SK-N-SH treated with all-trans-retinoic acid at 6 μM for 48 hours (cell line): ENCODE data around the gene MITD1.

ENCODE experiments used
- BACH2 ChIP-seq: fragments of 250-450 bp; sonication (Bioruptor Pico); IDR thresholded peaks from 2 replicates; pipeline ENCODE4 v1.9.0; 2021; ENCODE audit warnings: mild to moderate bottlenecking, borderline replicate concordance
- PATZ1 ChIP-seq: fragments of 250-450 bp; sonication (Bioruptor Pico); IDR thresholded peaks from 2 replicates; pipeline ENCODE4 v1.8.0; 2020; ENCODE audit warnings: mild to moderate bottlenecking, moderate library complexity, borderline replicate concordance
- POU6F1 ChIP-seq: fragments of 250-450 bp; sonication (Bioruptor Pico); IDR thresholded peaks from 2 replicates; pipeline ENCODE4 v1.8.0; 2021; ENCODE audit warnings: low read depth, mild to moderate bottlenecking, moderate library complexity, borderline replicate concordance

GRCh38 chr2:99127981-99128380, 52.9 kb downstream of the MITD1 start:
- no peak for TF ChIP-seq PATZ1
- TF ChIP-seq POU6F1, result no peak
- no peak for TF ChIP-seq BACH2 (CRISPR knock-in tag)
